Tongue (tissue), 2 donors: ENCODE data around the gene CNTNAP3B. TPM values are rescaled to one million over a fixed set of nuclear protein-coding genes. Genes with fewer than 3 reads are reported as not detected.
"Not testable (repeated sequence)": the region's sequence is repeated elsewhere in the genome, so short reads cannot be mapped to it uniquely, and the experiment has no call there.

Experiments used
- DNase-seq: peaks from one replicate; pipeline ENCODE4 v3.0.0-alpha.2; 2015
- total RNA-seq: library from RNA; depleted of rRNA; stranded (reverse); fragments of >200 nt; gene quantifications from one replicate; pipeline ENCODE4 v1.2.3, GENCODE V29; 2014

CNTNAP3B gene
- total RNA-seq = 14.0 TPM

GRCh38 chr9:42129073-42129729 is at the start of gene CNTNAP3B:
Gene CNTNAP3B (minus strand): TSS chr9:42129426. CDS start chr9:42129094, 332 bp downstream.
- peak; percentile 8 for DNase-seq

- DNase-seq = peak; percentile 17
Measured at GRCh38 chr9:42160299-42160698, 31.1 kb upstream of the CNTNAP3B start.

- DNase-seq = peak; percentile 37
Measured at GRCh38 chr9:42127056-42127841, 2.0 kb downstream of the CNTNAP3B start.

GRCh38 chr9:42121007-42121406 is 8.2 kb downstream of the CNTNAP3B start:
- DNase-seq = not testable (repeated sequence)

GRCh38 chr9:42095929-42096328 is 33.3 kb downstream of the CNTNAP3B start:
- DNase-seq = not testable (repeated sequence)

- not testable (repeated sequence) for DNase-seq
Measured at GRCh38 chr9:42084559-42084952, 44.7 kb downstream of the CNTNAP3B start.

- DNase-seq = not testable (repeated sequence)
Measured at GRCh38 chr9:42083877-42084558, 45.2 kb downstream of the CNTNAP3B start.

- not testable (repeated sequence) for DNase-seq
Measured at GRCh38 chr9:42080376-42080775, 48.9 kb downstream of the CNTNAP3B start.

- not testable (repeated sequence) for DNase-seq
Measured at GRCh38 chr9:42074868-42075267, 54.4 kb downstream of the CNTNAP3B start.

- not testable (repeated sequence) for DNase-seq
Measured at GRCh38 chr9:42071026-42071425, 58.2 kb downstream of the CNTNAP3B start.

GRCh38 chr9:42070035-42070799 is 59.0 kb downstream of the CNTNAP3B start:
- not testable (repeated sequence) for DNase-seq

GRCh38 chr9:42053874-42054273 is 75.4 kb downstream of the CNTNAP3B start:
- not testable (repeated sequence) for DNase-seq

- not testable (repeated sequence) for DNase-seq
Measured at GRCh38 chr9:42050701-42051100, 78.5 kb downstream of the CNTNAP3B start.

GRCh38 chr9:42044422-42045010 is 84.7 kb downstream of the CNTNAP3B start:
- not testable (repeated sequence) for DNase-seq

GRCh38 chr9:42033541-42033940 is 95.7 kb downstream of the CNTNAP3B start:
- DNase-seq = not testable (repeated sequence)

- not testable (repeated sequence) for DNase-seq
Measured at GRCh38 chr9:42020639-42021038, 108.6 kb downstream of the CNTNAP3B start.

- not testable (repeated sequence) for DNase-seq
Measured at GRCh38 chr9:42018220-42018922, 110.9 kb downstream of the CNTNAP3B start.

GRCh38 chr9:42014317-42014716 is 114.9 kb downstream of the CNTNAP3B start:
- not testable (repeated sequence) for DNase-seq

- not testable (repeated sequence) for DNase-seq
Measured at GRCh38 chr9:41991607-41992006, 137.6 kb downstream of the CNTNAP3B start.

- not testable (repeated sequence) for DNase-seq
Measured at GRCh38 chr9:41980271-41980670, 149.0 kb downstream of the CNTNAP3B start.
